Transverse colon (tissue), 4 donors: ENCODE results near the gene LMX1B. TPM values are rescaled to one million over a fixed set of nuclear protein-coding genes. Genes with fewer than 3 reads are reported as not detected.

ENCODE experiments used
- DNase-seq: peaks from one replicate; pipeline ENCODE4 v3.0.0-alpha.2; 2019
- H3K27ac ChIP-seq, 4 donors: fragments of 200-600 bp; sonication (generic); 2 replicates each; pipeline ENCODE4 v1.5.1; 2016 to 2018; ENCODE audit warnings: inconsistent platforms in 4 of 4
- H3K27me3 ChIP-seq: fragments of 200-600 bp; sonication (generic); 2 replicates; pipeline ENCODE4 v1.5.1; 2017; ENCODE audit warnings: inconsistent platforms
- H3K36me3 ChIP-seq, 4 donors: fragments of 200-600 bp; sonication (generic); 2 replicates each; pipeline ENCODE4 v1.5.1; 2017 to 2019; ENCODE audit warnings: inconsistent platforms in 4 of 4
- H3K4me1 ChIP-seq, 4 donors: fragments of 200-600 bp; sonication (generic); 2 replicates each; pipeline ENCODE4 v1.5.1; 2017 to 2020; ENCODE audit warnings: inconsistent platforms in 4 of 4
- H3K4me3 ChIP-seq, 4 donors: fragments of 200-600 bp; sonication (generic); 1 replicate in 1 of 4; 2 replicates in 3 of 4; pipeline versions ENCODE4 v1.5.1 to v1.6.1; 2017 to 2019; ENCODE audit warnings: inconsistent platforms in 4 of 4
- H3K9me3 ChIP-seq, 2 donors: fragments of 200-600 bp; sonication (generic); 2 replicates each; pipeline ENCODE4 v1.5.1; 2017 to 2019; ENCODE audit warnings: inconsistent platforms in 2 of 2
- CTCF ChIP-seq, 5 experiments: fragments of 200-600 bp in 3 of 5; fragments of 450-650 bp in 2 of 5; sonication (generic) in 3 of 5; IDR thresholded peaks; 1 replicate in 2 of 5; 2 replicates in 3 of 5; pipeline ENCODE4 v1.5.1; 2016 to 2017; ENCODE audit warnings: antibody characterized with exemption in 5 of 5, inconsistent platforms in 3 of 5, mild to moderate bottlenecking in 2 of 5, moderate library complexity in 1 of 5
- EP300 ChIP-seq: sonication (generic); formaldehyde crosslinking; IDR thresholded peaks from one replicate; pipeline ENCODE4 v1.6.1; 2017; ENCODE audit warnings: antibody characterized with exemption, low read depth
- POLR2A ChIP-seq: fragments of 450-650 bp; IDR thresholded peaks from one replicate; pipeline ENCODE4 v1.6.1; 2016; ENCODE audit warnings: antibody characterized with exemption, mild to moderate bottlenecking, moderate library complexity
- POLR2AphosphoS5 ChIP-seq, 3 donors: sonication (generic); formaldehyde crosslinking; IDR thresholded peaks; one replicate each; pipeline ENCODE4 v1.6.1; 2016; ENCODE audit warnings: antibody characterized with exemption in 3 of 3
- WGBS, 2 donors: methylation state at CpG; one replicate each; pipeline ENCODE4 v1.1.5; 2018; ENCODE audit warnings: low coverage in 1 of 2; 5-methylcytosine and 5-hydroxymethylcytosine counted together
- in situ Hi-C, 4 donors: fragments of 200-750 bp; cut with MboI; loops; one replicate each; pipeline versions ENCODE4 v1.15.0 to v1.15.1; 2017; ENCODE audit warnings: low sequenced_read_pairs in 3 of 4, low pct_ligation_motif_present in 1 of 4, low pct_unique_long_range_greater_than_20kb in 1 of 4
- intact Hi-C: fragments of 100-400 bp; cut with DNase I; formaldehyde crosslinking; loops from one replicate; pipeline ENCODE4 v1.15.1; 2023; ENCODE audit warnings: low total_unique reads
- total RNA-seq, 4 donors: library from RNA; depleted of rRNA; stranded (reverse); fragments of >200 nt; gene quantifications; one replicate each; pipeline ENCODE4 v1.1.0, GENCODE V29; 2016

The LMX1B gene
- total RNA-seq, 4 donors from 2014 or later = 0.64 TPM; not detected in 3

GRCh38 chr9:126658201-126658825, 44.6 kb downstream of the LMX1B start:
- Histone ChIP-seq H3K27ac (no peak overlapping the region), H3K4me1 (peaks cover 0 to 7% (median 0%) of the 10 kb centered on the region in 4 donors), H3K36me3 (no peaks in the 10 kb centered on the region), H3K4me3 (no peak overlapping the region), H3K9me3 (no peaks in the 10 kb centered on the region), H3K27me3 (peaks cover 97% of the 10 kb centered on the region)
- in situ Hi-C loops (no loop called here), intact Hi-C loops (no loop called here)
- TF ChIP-seq CTCF (IDR thresholded peaks at IDR 0.05) (no peak), POLR2A (no peak), EP300 (no peak), POLR2AphosphoS5 (IDR thresholded peaks at IDR 0.05) (no peak)
- DNase-seq = no peak
- 58% methylated on average over 13 of the region's 13 CpGs; no CpG with 5 or more reads in 1 of the 2 donors for WGBS, 2 donors

GRCh38 chr9:126658956-126659555, 45.3 kb downstream of the LMX1B start:
- Histone ChIP-seq H3K4me1 (peaks cover 0 to 7% (median 0%) of the 10 kb centered on the region in 4 donors), H3K4me3 (no peak overlapping the region), H3K27ac (no peak overlapping the region), H3K27me3 (peaks cover 97% of the 10 kb centered on the region), H3K9me3 (no peaks in the 10 kb centered on the region), H3K36me3 (no peaks in the 10 kb centered on the region)
- DNase-seq = no peak
- TF ChIP-seq POLR2A (no peak), CTCF (IDR thresholded peaks at IDR 0.05) (no peak), POLR2AphosphoS5 (IDR thresholded peaks at IDR 0.05) (no peak), EP300 (no peak)
- 88% methylated on average over 11 of the region's 11 CpGs; no CpG with 5 or more reads in 1 of the 2 donors for WGBS, 2 donors
- intact Hi-C loops (no loop called here), in situ Hi-C loops (no loop called here)

GRCh38 chr9:126661122-126661520, 47.4 kb downstream of the LMX1B start:
- intact Hi-C loops (no loop called here), in situ Hi-C loops (no loop called here)
- Histone ChIP-seq H3K9me3 (no peaks in the 10 kb centered on the region), H3K4me3 (no peak overlapping the region), H3K4me1 (peaks cover 0 to 13% (median 6%) of the 10 kb centered on the region in 4 donors), H3K27ac (no peak overlapping the region), H3K27me3 (peaks cover 98% of the 10 kb centered on the region), H3K36me3 (no peaks in the 10 kb centered on the region)
- no peak for DNase-seq
- WGBS, 2 donors = 68 to 83% methylated on average over 6 to 17 of the region's 17 CpGs
- TF ChIP-seq POLR2A (no peak), POLR2AphosphoS5 (IDR thresholded peaks at IDR 0.05) (no peak), CTCF (IDR thresholded peaks at IDR 0.05) (no peak), EP300 (no peak)

- Histone ChIP-seq H3K4me3 (no peak overlapping the region), H3K27me3 (peaks cover 98% of the 10 kb centered on the region), H3K36me3 (no peaks in the 10 kb centered on the region), H3K9me3 (no peaks in the 10 kb centered on the region), H3K4me1 (peaks cover 0 to 13% (median 6%) of the 10 kb centered on the region in 4 donors), H3K27ac (no peak overlapping the region)
- no peak for DNase-seq
- intact Hi-C loops = no loop called here
- TF ChIP-seq POLR2AphosphoS5 (IDR thresholded peaks at IDR 0.05) = no peak
- in situ Hi-C loops = no loop called here
- WGBS, 2 donors = 40 to 45% methylated on average over 1 to 7 of the region's 15 CpGs
Measured at GRCh38 chr9:126661521-126662251, 48.0 kb downstream of the LMX1B start.
